ENCODE measurements around the gene SLC18A2.

The SLC18A2 gene

GRCh38 chr10:117254774-117255735 lies 14.1 kb downstream of the SLC18A2 start:
- no peak overlapping the region for H2AFZ ChIP-seq (ENCODE audit: low read length)
- H3K4me3 ChIP-seq (ENCODE audit: low read depth, low read length, poor library complexity, severe bottlenecking) = no peak overlapping the region
- no peaks in the 10 kb centered on the region for H4K20me1 ChIP-seq (ENCODE audit: insufficient read depth, low read length)
- no peaks in the 10 kb centered on the region for H3F3A ChIP-seq (ENCODE audit: insufficient read depth, low read length)
- no peaks in the 10 kb centered on the region for H3K36me3 ChIP-seq (ENCODE audit: insufficient read depth, low read length)
- H3K27ac ChIP-seq (ENCODE audit: low read depth, low read length, poor library complexity, severe bottlenecking) = no peak overlapping the region
- H3K4me2 ChIP-seq (ENCODE audit: low read length) = no peak overlapping the region
- TF ChIP-seq CTCF (IDR thresholded peaks at IDR 0.05; ENCODE audit: low read length) (no peak), EZH2 (IDR thresholded peaks at IDR 0.05; ENCODE audit: borderline replicate concordance, low read length) (no peak)
- H3K27me3 ChIP-seq (ENCODE audit: insufficient read depth, low read length) = no peaks in the 10 kb centered on the region
- H3K9me2 ChIP-seq (ENCODE audit: low read depth, low read length) = no peaks in the 10 kb centered on the region
- no peaks in the 10 kb centered on the region for H3K79me2 ChIP-seq (ENCODE audit: insufficient read depth, low read length)
- no peak overlapping the region for H3K9ac ChIP-seq (ENCODE audit: low read length)
- no peaks in the 10 kb centered on the region for H3K9me3 ChIP-seq (ENCODE audit: low read length)
- no peaks in the 10 kb centered on the region for H3K4me1 ChIP-seq (ENCODE audit: insufficient read depth, low read length, severe bottlenecking)

GRCh38 chr10:117255835-117256460 lies 15.0 kb downstream of the SLC18A2 start:
- H3F3A ChIP-seq (ENCODE audit: insufficient read depth, low read length) = no peaks in the 10 kb centered on the region
- H3K4me2 ChIP-seq (ENCODE audit: low read length) = no peak overlapping the region
- no peaks in the 10 kb centered on the region for H3K9me3 ChIP-seq (ENCODE audit: low read length)
- no peaks in the 10 kb centered on the region for H3K36me3 ChIP-seq (ENCODE audit: insufficient read depth, low read length)
- H3K9ac ChIP-seq (ENCODE audit: low read length) = no peak overlapping the region
- H3K79me2 ChIP-seq (ENCODE audit: insufficient read depth, low read length) = no peaks in the 10 kb centered on the region
- H4K20me1 ChIP-seq (ENCODE audit: insufficient read depth, low read length) = no peaks in the 10 kb centered on the region
- no peak overlapping the region for H3K4me3 ChIP-seq (ENCODE audit: low read depth, low read length, poor library complexity, severe bottlenecking)
- no peaks in the 10 kb centered on the region for H3K4me1 ChIP-seq (ENCODE audit: insufficient read depth, low read length, severe bottlenecking)
- H3K27ac ChIP-seq (ENCODE audit: low read depth, low read length, poor library complexity, severe bottlenecking) = no peak overlapping the region
- no peaks in the 10 kb centered on the region for H3K9me2 ChIP-seq (ENCODE audit: low read depth, low read length)
- TF ChIP-seq CTCF (IDR thresholded peaks at IDR 0.05; ENCODE audit: low read length) = no peak
- TF ChIP-seq EZH2 (IDR thresholded peaks at IDR 0.05; ENCODE audit: borderline replicate concordance, low read length) = no peak
- H2AFZ ChIP-seq (ENCODE audit: low read length) = no peak overlapping the region
- H3K27me3 ChIP-seq (ENCODE audit: insufficient read depth, low read length) = 0 out of 2 replicates have a peak, but pooled peaks cover 5% of the 10 kb centered on the region

- no peak overlapping the region for H3K4me2 ChIP-seq (ENCODE audit: low read length)
- no peak overlapping the region for H3K9ac ChIP-seq (ENCODE audit: low read length)
- TF ChIP-seq EZH2 (IDR thresholded peaks at IDR 0.05; ENCODE audit: borderline replicate concordance, low read length) = no peak
- TF ChIP-seq CTCF (IDR thresholded peaks at IDR 0.05; ENCODE audit: low read length) = no peak
- no peaks in the 10 kb centered on the region for H3K4me1 ChIP-seq (ENCODE audit: insufficient read depth, low read length, severe bottlenecking)
- no peaks in the 10 kb centered on the region for H3K9me2 ChIP-seq (ENCODE audit: low read depth, low read length)
- no peak overlapping the region for H3K4me3 ChIP-seq (ENCODE audit: low read depth, low read length, poor library complexity, severe bottlenecking)
- 0 out of 2 replicates have a peak, but pooled peaks cover 5% of the 10 kb centered on the region for H3K27me3 ChIP-seq (ENCODE audit: insufficient read depth, low read length)
- H2AFZ ChIP-seq (ENCODE audit: low read length) = no peak overlapping the region
- H3K9me3 ChIP-seq (ENCODE audit: low read length) = no peaks in the 10 kb centered on the region
- no peaks in the 10 kb centered on the region for H3K36me3 ChIP-seq (ENCODE audit: insufficient read depth, low read length)
- H3K79me2 ChIP-seq (ENCODE audit: insufficient read depth, low read length) = no peaks in the 10 kb centered on the region
- H3K27ac ChIP-seq (ENCODE audit: low read depth, low read length, poor library complexity, severe bottlenecking) = no peak overlapping the region
- no peaks in the 10 kb centered on the region for H4K20me1 ChIP-seq (ENCODE audit: insufficient read depth, low read length)
- no peaks in the 10 kb centered on the region for H3F3A ChIP-seq (ENCODE audit: insufficient read depth, low read length)
These were observed 16.0 kb downstream of the SLC18A2 start for GRCh38 chr10:117256910-117257309.

Data from OCI-LY1 (cell line).